Measurements from ENCODE around the gene ATG4D.

Gene ATG4D

GRCh38 chr19:10510301-10510802 lies 33.4 kb upstream of the ATG4D start:
- no peaks in the 10 kb centered on the region for H3K36me3 ChIP-seq (ENCODE audit: insufficient read depth, low read depth, low read length)
- H3K9me3 ChIP-seq (ENCODE audit: insufficient read depth, low read depth, low read length), result no peaks in the 10 kb centered on the region
- no peak overlapping the region for H3K4me3 ChIP-seq (ENCODE audit: low read length)
- H3K9ac ChIP-seq (ENCODE audit: low read depth, low read length), result no peak overlapping the region
- H3K27me3 ChIP-seq (ENCODE audit: insufficient read depth, low read length), result peaks cover 36% of the 10 kb centered on the region
- H3K27ac ChIP-seq (ENCODE audit: low read length), result no peak overlapping the region
- peaks cover 3% of the 10 kb centered on the region; the same call in 1 of the 2 replicates for H3K4me1 ChIP-seq (ENCODE audit: insufficient read depth, low read length)

- no peak overlapping the region for H3K27ac ChIP-seq (ENCODE audit: low read length)
- H3K27me3 ChIP-seq (ENCODE audit: insufficient read depth, low read length), result peaks cover 65% of the 10 kb centered on the region
- no peak overlapping the region for H3K4me3 ChIP-seq (ENCODE audit: low read length)
- no peaks in the 10 kb centered on the region for H3K9me3 ChIP-seq (ENCODE audit: insufficient read depth, low read depth, low read length)
- H3K4me1 ChIP-seq (ENCODE audit: insufficient read depth, low read length), result peaks cover 6% of the 10 kb centered on the region; the same call in 1 of the 2 replicates
- H3K9ac ChIP-seq (ENCODE audit: low read depth, low read length), result no peak overlapping the region
- no peaks in the 10 kb centered on the region for H3K36me3 ChIP-seq (ENCODE audit: insufficient read depth, low read depth, low read length)
These were observed 30.5 kb upstream of the ATG4D start for GRCh38 chr19:10513223-10513622.

GRCh38 chr19:10514211-10515145 lies 29.2 kb upstream of the ATG4D start:
- peaks cover 77% of the 10 kb centered on the region for H3K27me3 ChIP-seq (ENCODE audit: insufficient read depth, low read length)
- H3K4me3 ChIP-seq (ENCODE audit: low read length), result peak overlapping the region; percentile 48
- H3K4me1 ChIP-seq (ENCODE audit: insufficient read depth, low read length), result peaks cover 7% of the 10 kb centered on the region; the same call in 1 of the 2 replicates
- no peaks in the 10 kb centered on the region for H3K36me3 ChIP-seq (ENCODE audit: insufficient read depth, low read depth, low read length)
- no peak overlapping the region for H3K9ac ChIP-seq (ENCODE audit: low read depth, low read length)
- no peak overlapping the region for H3K27ac ChIP-seq (ENCODE audit: low read length)
- no peaks in the 10 kb centered on the region for H3K9me3 ChIP-seq (ENCODE audit: insufficient read depth, low read depth, low read length)

GRCh38 chr19:10516064-10516385 lies 27.7 kb upstream of the ATG4D start:
- Histone ChIP-seq H3K9ac (ENCODE audit: low read depth, low read length) (no peak overlapping the region), H3K36me3 (ENCODE audit: insufficient read depth, low read depth, low read length) (no peaks in the 10 kb centered on the region), H3K4me3 (ENCODE audit: low read length) (no peak overlapping the region), H3K27me3 (ENCODE audit: insufficient read depth, low read length) (peaks cover 87% of the 10 kb centered on the region), H3K9me3 (ENCODE audit: insufficient read depth, low read depth, low read length) (no peaks in the 10 kb centered on the region), H3K27ac (ENCODE audit: low read length) (no peak overlapping the region), H3K4me1 (ENCODE audit: insufficient read depth, low read length) (0 out of 2 replicates have a peak, but pooled peaks cover 4% of the 10 kb centered on the region)

- no peak overlapping the region for H3K27ac ChIP-seq (ENCODE audit: low read length)
- peaks cover 87% of the 10 kb centered on the region for H3K27me3 ChIP-seq (ENCODE audit: insufficient read depth, low read length)
- H3K4me3 ChIP-seq (ENCODE audit: low read length), result peak overlapping the region; percentile 65
- 0 out of 2 replicates have a peak, but pooled peaks cover 4% of the 10 kb centered on the region for H3K4me1 ChIP-seq (ENCODE audit: insufficient read depth, low read length)
- H3K9me3 ChIP-seq (ENCODE audit: insufficient read depth, low read depth, low read length), result no peaks in the 10 kb centered on the region
- H3K36me3 ChIP-seq (ENCODE audit: insufficient read depth, low read depth, low read length), result no peaks in the 10 kb centered on the region
- H3K9ac ChIP-seq (ENCODE audit: low read depth, low read length), result no peak overlapping the region
These were observed 26.9 kb upstream of the ATG4D start for GRCh38 chr19:10516671-10517286.

DNA sequence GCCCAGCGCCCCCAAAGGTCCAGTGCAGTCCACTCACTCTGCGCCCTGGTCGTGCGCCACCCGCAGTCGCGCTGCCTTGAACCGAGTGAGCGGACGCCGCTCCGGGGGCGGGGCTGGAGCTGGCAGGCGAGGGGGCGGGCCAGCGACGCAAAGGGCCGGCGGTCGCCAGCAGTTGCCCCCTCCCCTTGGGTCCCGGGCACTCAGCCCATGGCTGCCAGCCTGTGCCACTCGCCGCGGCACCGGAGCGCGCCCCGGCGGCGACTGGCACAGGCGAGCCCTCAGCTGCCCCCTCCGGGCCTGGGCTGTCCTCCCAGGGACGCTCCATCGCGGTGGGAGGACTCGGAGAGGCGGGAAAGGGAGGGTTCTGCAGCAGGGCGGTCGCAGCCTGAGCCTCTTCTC lies 26.3 kb upstream of the ATG4D start, which contains the start of gene S1PR5:
Gene S1PR5 (minus strand): TSS at position 87 of the 399 bp plus-strand sequence. CDS start 2,436 bp downstream, outside the sequence.
- Histone ChIP-seq H3K36me3 (ENCODE audit: insufficient read depth, low read depth, low read length) (no peaks in the 10 kb centered on the region), H3K4me1 (ENCODE audit: insufficient read depth, low read length) (0 out of 2 replicates have a peak, but pooled peaks cover 4% of the 10 kb centered on the region), H3K27ac (ENCODE audit: low read length) (no peak within 1 kb of the TSS), H3K4me3 (ENCODE audit: low read length) (peak within 1 kb of the TSS; percentile 65), H3K9me3 (ENCODE audit: insufficient read depth, low read depth, low read length) (no peaks in the 10 kb centered on the region), H3K9ac (ENCODE audit: low read depth, low read length) (no peak within 1 kb of the TSS), H3K27me3 (ENCODE audit: insufficient read depth, low read length) (peaks cover 81% of the 10 kb centered on the region)

GRCh38 chr19:10517760-10518443 lies 25.8 kb upstream of the ATG4D start:
- H3K4me1 ChIP-seq (ENCODE audit: insufficient read depth, low read length), result 0 out of 2 replicates have a peak, but pooled peaks cover 4% of the 10 kb centered on the region
- no peak overlapping the region for H3K9ac ChIP-seq (ENCODE audit: low read depth, low read length)
- H3K27me3 ChIP-seq (ENCODE audit: insufficient read depth, low read length), result peaks cover 75% of the 10 kb centered on the region
- H3K9me3 ChIP-seq (ENCODE audit: insufficient read depth, low read depth, low read length), result no peaks in the 10 kb centered on the region
- H3K27ac ChIP-seq (ENCODE audit: low read length), result no peak overlapping the region
- H3K4me3 ChIP-seq (ENCODE audit: low read length), result peak overlapping the region; percentile 65
- no peaks in the 10 kb centered on the region for H3K36me3 ChIP-seq (ENCODE audit: insufficient read depth, low read depth, low read length)

DNA sequence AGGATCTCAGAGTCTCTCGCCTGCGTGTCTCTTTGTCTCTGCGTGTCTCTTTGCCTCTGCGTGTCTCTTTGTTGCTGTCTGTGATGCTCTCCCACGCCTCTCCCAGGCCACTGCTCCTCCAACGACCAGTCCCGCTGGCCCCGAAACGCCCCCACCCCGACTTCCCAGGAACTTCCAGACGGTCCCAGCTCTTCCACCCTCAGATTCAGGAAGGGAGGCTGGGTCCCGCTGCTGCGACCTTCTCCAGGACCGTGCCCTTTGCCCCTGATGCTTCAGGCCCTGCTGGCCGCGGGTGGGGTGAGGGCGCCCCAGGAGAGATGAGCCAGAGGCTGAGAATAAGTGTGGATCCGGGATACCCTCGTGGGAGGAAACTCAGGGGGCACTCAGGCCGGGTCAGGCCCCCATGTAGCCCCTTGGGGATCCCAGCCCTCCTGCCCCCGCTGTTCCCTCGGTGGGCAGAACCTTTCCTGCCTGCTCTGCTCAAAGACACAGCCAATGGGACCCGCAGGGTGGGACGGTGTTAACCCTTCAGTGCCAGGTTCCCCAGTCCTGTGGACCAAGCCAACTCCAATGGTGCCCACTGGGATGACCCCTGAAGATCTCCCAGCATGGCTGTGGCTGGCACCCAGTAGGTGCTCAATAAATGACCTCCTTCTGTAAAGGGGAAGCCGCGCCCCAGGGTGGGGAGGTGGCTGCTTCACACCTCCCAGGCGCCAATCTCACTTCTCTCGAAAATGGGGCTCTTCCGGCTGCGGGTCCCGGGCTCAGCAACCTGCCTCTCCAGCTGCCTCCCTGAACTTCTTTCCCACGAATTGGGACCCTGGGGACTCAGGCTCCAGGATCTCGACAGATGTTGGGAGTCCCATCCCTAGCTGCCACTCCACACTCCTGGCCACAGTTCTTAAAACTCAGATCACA lies 25.0 kb upstream of the ATG4D start:
- no peaks in the 10 kb centered on the region for H3K36me3 ChIP-seq (ENCODE audit: insufficient read depth, low read depth, low read length)
- H3K9me3 ChIP-seq (ENCODE audit: insufficient read depth, low read depth, low read length), result no peaks in the 10 kb centered on the region
- H3K27me3 ChIP-seq (ENCODE audit: insufficient read depth, low read length), result peaks cover 67% of the 10 kb centered on the region
- no peak overlapping the region for H3K9ac ChIP-seq (ENCODE audit: low read depth, low read length)
- peak overlapping the region; percentile 65 for H3K4me3 ChIP-seq (ENCODE audit: low read length)
- no peak overlapping the region for H3K27ac ChIP-seq (ENCODE audit: low read length)
- 0 out of 2 replicates have a peak, but pooled peaks cover 4% of the 10 kb centered on the region for H3K4me1 ChIP-seq (ENCODE audit: insufficient read depth, low read length)

- Histone ChIP-seq H3K27ac (ENCODE audit: low read length) (no peak overlapping the region), H3K4me3 (ENCODE audit: low read length) (no peak overlapping the region), H3K4me1 (ENCODE audit: insufficient read depth, low read length) (0 out of 2 replicates have a peak, but pooled peaks cover 4% of the 10 kb centered on the region), H3K36me3 (ENCODE audit: insufficient read depth, low read depth, low read length) (no peaks in the 10 kb centered on the region), H3K27me3 (ENCODE audit: insufficient read depth, low read length) (peaks cover 60% of the 10 kb centered on the region), H3K9ac (ENCODE audit: low read depth, low read length) (no peak overlapping the region), H3K9me3 (ENCODE audit: insufficient read depth, low read depth, low read length) (no peaks in the 10 kb centered on the region)
These were observed 24.3 kb upstream of the ATG4D start for GRCh38 chr19:10519421-10519820.

- Histone ChIP-seq H3K27me3 (ENCODE audit: insufficient read depth, low read length) (peaks cover 46% of the 10 kb centered on the region), H3K27ac (ENCODE audit: low read length) (no peak overlapping the region), H3K4me1 (ENCODE audit: insufficient read depth, low read length) (0 out of 2 replicates have a peak, but pooled peaks cover 4% of the 10 kb centered on the region), H3K9me3 (ENCODE audit: insufficient read depth, low read depth, low read length) (no peaks in the 10 kb centered on the region), H3K4me3 (ENCODE audit: low read length) (no peak overlapping the region), H3K9ac (ENCODE audit: low read depth, low read length) (no peak overlapping the region), H3K36me3 (ENCODE audit: insufficient read depth, low read depth, low read length) (no peaks in the 10 kb centered on the region)
These were observed 22.9 kb upstream of the ATG4D start for GRCh38 chr19:10520652-10521318.

Data from iPS-20b (cell line).